Cardiac fibroblast (primary cell): ENCODE measurements around the gene TPRA1.

Experiments used
- DNase-seq, 2 donors: peaks; one replicate each; pipeline versions ENCODE4 v3.0.0 to v3.0.0-alpha.2; 2010; ENCODE audit warnings: low read depth in 2 of 2
- H3K4me3 ChIP-seq, 2 donors: replicated peaks in 1 of 2; 1 replicate in 1 of 2; 2 replicates in 1 of 2; pipeline ENCODE4 v1.5.1; 2011; ENCODE audit warnings: low read depth in 2 of 2, low read length in 2 of 2, mild to moderate bottlenecking in 2 of 2, moderate library complexity in 1 of 2
- TF ChIP-seq, protein P1 (sequence below): IDR thresholded peaks from one replicate; pipeline ENCODE4 v1.5.1; 2011; ENCODE audit warnings: low read depth, mild to moderate bottlenecking, low read length, inconsistent platforms

TPRA1 gene

GRCh38 chr3:127539366-127540060, 51.0 kb downstream of the TPRA1 start:
- DNase-seq = no peak
- H3K4me3 ChIP-seq = no peak overlapping the region
- TF ChIP-seq, protein P1, sequence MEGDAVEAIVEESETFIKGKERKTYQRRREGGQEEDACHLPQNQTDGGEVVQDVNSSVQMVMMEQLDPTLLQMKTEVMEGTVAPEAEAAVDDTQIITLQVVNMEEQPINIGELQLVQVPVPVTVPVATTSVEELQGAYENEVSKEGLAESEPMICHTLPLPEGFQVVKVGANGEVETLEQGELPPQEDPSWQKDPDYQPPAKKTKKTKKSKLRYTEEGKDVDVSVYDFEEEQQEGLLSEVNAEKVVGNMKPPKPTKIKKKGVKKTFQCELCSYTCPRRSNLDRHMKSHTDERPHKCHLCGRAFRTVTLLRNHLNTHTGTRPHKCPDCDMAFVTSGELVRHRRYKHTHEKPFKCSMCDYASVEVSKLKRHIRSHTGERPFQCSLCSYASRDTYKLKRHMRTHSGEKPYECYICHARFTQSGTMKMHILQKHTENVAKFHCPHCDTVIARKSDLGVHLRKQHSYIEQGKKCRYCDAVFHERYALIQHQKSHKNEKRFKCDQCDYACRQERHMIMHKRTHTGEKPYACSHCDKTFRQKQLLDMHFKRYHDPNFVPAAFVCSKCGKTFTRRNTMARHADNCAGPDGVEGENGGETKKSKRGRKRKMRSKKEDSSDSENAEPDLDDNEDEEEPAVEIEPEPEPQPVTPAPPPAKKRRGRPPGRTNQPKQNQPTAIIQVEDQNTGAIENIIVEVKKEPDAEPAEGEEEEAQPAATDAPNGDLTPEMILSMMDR = no peak

GRCh38 chr3:127538569-127538968, 52.0 kb downstream of the TPRA1 start:
- no peak for DNase-seq
- TF ChIP-seq, protein P1 = no peak
- H3K4me3 ChIP-seq = no peak overlapping the region

GRCh38 chr3:127536830-127537812, 53.4 kb downstream of the TPRA1 start:
- H3K4me3 ChIP-seq = no peak overlapping the region
- TF ChIP-seq, protein P1 = no peak
- no peak for DNase-seq

- H3K4me3 ChIP-seq = no peak overlapping the region
- DNase-seq = no peak
- TF ChIP-seq, protein P1 = no peak
Observed at GRCh38 chr3:127535901-127536829, 54.4 kb downstream of the TPRA1 start.

DNA sequence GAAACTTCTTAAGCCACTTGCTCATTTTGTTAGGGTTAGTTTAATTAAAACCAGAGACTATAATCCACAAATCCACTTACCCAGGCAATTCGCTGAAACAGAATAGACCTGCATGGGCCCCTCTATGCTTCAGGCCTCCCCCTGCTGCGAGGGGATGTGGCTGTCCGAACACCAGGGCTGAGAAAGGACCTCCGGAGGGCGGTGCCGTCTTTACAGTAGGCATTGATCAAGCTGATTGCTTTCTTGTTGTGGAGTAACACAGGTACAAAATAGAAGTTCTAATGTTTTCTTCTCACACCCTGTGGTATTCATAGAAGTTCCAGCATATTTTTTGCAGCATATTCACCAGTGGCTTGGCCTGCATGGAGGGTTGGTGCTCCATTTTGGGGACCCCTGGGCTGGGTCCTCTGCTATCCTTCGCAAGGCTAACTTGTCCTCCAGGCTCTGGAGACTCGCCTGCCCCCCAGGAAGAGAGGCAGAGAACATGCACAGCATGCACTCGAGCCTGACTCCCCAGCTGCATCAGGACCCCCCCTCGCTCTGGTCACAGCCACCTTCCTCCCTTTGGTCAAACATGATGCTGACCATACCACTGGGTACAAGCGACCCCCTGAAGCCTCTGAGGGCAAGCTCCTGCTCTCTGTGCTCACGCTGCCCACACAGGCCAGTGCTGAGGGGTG, 55.3 kb downstream of the TPRA1 start:
- no peak overlapping the region for H3K4me3 ChIP-seq
- DNase-seq = no peak
- TF ChIP-seq, protein P1 = no peak

DNA sequence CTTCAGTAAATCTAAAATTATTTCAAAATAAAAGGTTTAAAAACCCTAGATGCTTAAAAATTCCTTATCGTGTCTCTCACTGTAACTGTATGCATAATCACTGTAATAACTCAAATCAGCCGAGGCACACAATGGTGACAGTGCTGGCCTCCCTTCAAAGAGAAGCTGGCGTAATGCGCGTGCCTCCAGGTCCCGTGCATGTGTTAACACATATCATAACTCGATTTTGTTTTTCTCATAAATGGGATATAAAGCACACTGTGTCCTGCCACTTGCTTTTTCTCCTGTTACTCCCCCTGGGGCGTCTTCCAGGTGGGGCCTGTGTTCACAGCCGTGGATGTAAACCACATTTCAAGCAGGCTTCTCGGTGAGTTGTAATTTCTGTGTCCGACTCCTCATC, 56.0 kb downstream of the TPRA1 start:
- DNase-seq = no peak

More for the DNA sequence above, 56.0 kb downstream of the TPRA1 start:
- no peak overlapping the region for H3K4me3 ChIP-seq
- TF ChIP-seq, protein P1 = no peak
